Transverse colon (tissue), 4 donors: ENCODE measurements around the gene ABHD16B. TPM values are rescaled to one million over a fixed set of nuclear protein-coding genes. Genes with fewer than 3 reads are reported as not detected.

ENCODE experiments used
- DNase-seq: peaks from one replicate; pipeline ENCODE4 v3.0.0-alpha.2; 2019
- H3K27ac ChIP-seq, 4 donors: fragments of 200-600 bp; sonication (generic); 2 replicates each; pipeline ENCODE4 v1.5.1; 2016 to 2018; ENCODE audit warnings: inconsistent platforms in 4 of 4
- H3K27me3 ChIP-seq: fragments of 200-600 bp; sonication (generic); 2 replicates; pipeline ENCODE4 v1.5.1; 2017; ENCODE audit warnings: inconsistent platforms
- H3K36me3 ChIP-seq, 4 donors: fragments of 200-600 bp; sonication (generic); 2 replicates each; pipeline ENCODE4 v1.5.1; 2017 to 2019; ENCODE audit warnings: inconsistent platforms in 4 of 4
- H3K4me1 ChIP-seq, 4 donors: fragments of 200-600 bp; sonication (generic); 2 replicates each; pipeline ENCODE4 v1.5.1; 2017 to 2020; ENCODE audit warnings: inconsistent platforms in 4 of 4
- H3K4me3 ChIP-seq, 4 donors: fragments of 200-600 bp; sonication (generic); 1 replicate in 1 of 4; 2 replicates in 3 of 4; pipeline versions ENCODE4 v1.5.1 to v1.6.1; 2017 to 2019; ENCODE audit warnings: inconsistent platforms in 4 of 4
- H3K9me3 ChIP-seq, 2 donors: fragments of 200-600 bp; sonication (generic); 2 replicates each; pipeline ENCODE4 v1.5.1; 2017 to 2019; ENCODE audit warnings: inconsistent platforms in 2 of 2
- EP300 ChIP-seq: sonication (generic); formaldehyde crosslinking; IDR thresholded peaks from one replicate; pipeline ENCODE4 v1.6.1; 2017; ENCODE audit warnings: antibody characterized with exemption, low read depth
- POLR2A ChIP-seq: fragments of 450-650 bp; IDR thresholded peaks from one replicate; pipeline ENCODE4 v1.6.1; 2016; ENCODE audit warnings: antibody characterized with exemption, mild to moderate bottlenecking, moderate library complexity
- POLR2AphosphoS5 ChIP-seq, 3 donors: sonication (generic); formaldehyde crosslinking; IDR thresholded peaks; one replicate each; pipeline ENCODE4 v1.6.1; 2016; ENCODE audit warnings: antibody characterized with exemption in 3 of 3
- WGBS, 2 donors: methylation state at CpG; one replicate each; pipeline ENCODE4 v1.1.5; 2018; ENCODE audit warnings: low coverage in 1 of 2; 5-methylcytosine and 5-hydroxymethylcytosine counted together
- in situ Hi-C, 4 donors: fragments of 200-750 bp; cut with MboI; loops; one replicate each; pipeline versions ENCODE4 v1.15.0 to v1.15.1; 2017; ENCODE audit warnings: low sequenced_read_pairs in 3 of 4, low pct_ligation_motif_present in 1 of 4, low pct_unique_long_range_greater_than_20kb in 1 of 4
- intact Hi-C: fragments of 100-400 bp; cut with DNase I; formaldehyde crosslinking; loops from one replicate; pipeline ENCODE4 v1.15.1; 2023; ENCODE audit warnings: low total_unique reads
- total RNA-seq, 4 donors: library from RNA; depleted of rRNA; stranded (reverse); fragments of >200 nt; gene quantifications; one replicate each; pipeline ENCODE4 v1.1.0, GENCODE V29; 2016
- TF ChIP-seq, protein P1 (sequence below), 5 experiments: fragments of 200-600 bp in 3 of 5; fragments of 450-650 bp in 2 of 5; sonication (generic) in 3 of 5; IDR thresholded peaks; 1 replicate in 2 of 5; 2 replicates in 3 of 5; pipeline ENCODE4 v1.5.1; 2016 to 2017; ENCODE audit warnings: antibody characterized with exemption in 5 of 5, inconsistent platforms in 3 of 5, mild to moderate bottlenecking in 2 of 5, moderate library complexity in 1 of 5

Gene ABHD16B
- total RNA-seq, 4 donors from 2014 or later: not detected

DNA sequence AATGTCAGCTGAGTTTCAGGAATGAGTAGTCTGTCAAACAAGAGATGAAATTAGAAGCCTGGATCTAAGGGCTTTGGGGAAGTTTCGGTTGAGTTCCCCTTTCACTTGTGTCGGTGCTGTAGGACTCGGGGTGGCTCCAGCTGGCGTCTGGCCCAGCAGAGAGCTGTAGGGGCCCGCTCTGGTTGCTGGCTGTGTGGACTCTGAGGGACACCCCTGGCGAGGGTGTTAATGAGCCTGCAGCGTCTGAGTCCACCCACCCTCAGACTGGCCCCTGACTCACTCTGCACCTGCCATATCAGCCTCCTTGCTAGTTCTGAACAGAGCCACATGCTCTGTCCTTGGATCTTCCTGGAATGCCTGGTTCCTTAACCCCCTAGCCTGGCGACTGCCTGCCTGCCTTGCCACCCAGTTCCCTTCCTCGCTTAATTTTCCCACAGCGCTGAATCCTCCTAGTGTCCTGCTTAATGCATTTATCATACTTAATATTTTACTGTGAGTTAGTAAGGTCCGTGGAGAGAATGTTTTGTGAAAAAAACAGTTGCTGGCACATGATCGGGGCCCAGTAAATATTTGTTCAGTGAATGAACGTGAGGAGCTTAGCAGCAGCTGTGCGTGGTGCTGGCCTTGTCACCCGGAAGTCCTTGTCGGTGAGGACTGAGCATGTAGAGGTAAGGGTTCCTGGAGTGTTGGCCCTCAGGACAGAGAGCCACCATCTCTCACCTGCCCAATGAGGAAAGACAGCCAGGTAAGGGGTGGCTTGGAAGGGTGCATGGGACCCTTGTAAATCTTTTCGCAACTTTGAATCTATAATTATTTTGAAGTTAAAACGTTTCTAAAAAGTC, 35.2 kb downstream of the ABHD16B start:
- peak overlapping the region; percentile 85 to 94 (median 92) for H3K27ac ChIP-seq
- intact Hi-C loops: no loop called here
- 4 to 10% methylated on average over 7 to 18 of the region's 18 CpGs for WGBS, 2 donors
- no peaks in the 10 kb centered on the region for H3K9me3 ChIP-seq
- DNase-seq: peak; percentile 68
- in situ Hi-C loops: no loop called here
- no peaks in the 10 kb centered on the region for H3K36me3 ChIP-seq
- H3K27me3 ChIP-seq: no peaks in the 10 kb centered on the region
- peaks cover 16 to 49% (median 29%) of the 10 kb centered on the region in 4 donors for H3K4me1 ChIP-seq
- TF ChIP-seq POLR2AphosphoS5 (IDR thresholded peaks at IDR 0.05): peak in 1 of 3 donors; percentile 8
- peak; percentile 59 for TF ChIP-seq POLR2A
- TF ChIP-seq, protein P1, sequence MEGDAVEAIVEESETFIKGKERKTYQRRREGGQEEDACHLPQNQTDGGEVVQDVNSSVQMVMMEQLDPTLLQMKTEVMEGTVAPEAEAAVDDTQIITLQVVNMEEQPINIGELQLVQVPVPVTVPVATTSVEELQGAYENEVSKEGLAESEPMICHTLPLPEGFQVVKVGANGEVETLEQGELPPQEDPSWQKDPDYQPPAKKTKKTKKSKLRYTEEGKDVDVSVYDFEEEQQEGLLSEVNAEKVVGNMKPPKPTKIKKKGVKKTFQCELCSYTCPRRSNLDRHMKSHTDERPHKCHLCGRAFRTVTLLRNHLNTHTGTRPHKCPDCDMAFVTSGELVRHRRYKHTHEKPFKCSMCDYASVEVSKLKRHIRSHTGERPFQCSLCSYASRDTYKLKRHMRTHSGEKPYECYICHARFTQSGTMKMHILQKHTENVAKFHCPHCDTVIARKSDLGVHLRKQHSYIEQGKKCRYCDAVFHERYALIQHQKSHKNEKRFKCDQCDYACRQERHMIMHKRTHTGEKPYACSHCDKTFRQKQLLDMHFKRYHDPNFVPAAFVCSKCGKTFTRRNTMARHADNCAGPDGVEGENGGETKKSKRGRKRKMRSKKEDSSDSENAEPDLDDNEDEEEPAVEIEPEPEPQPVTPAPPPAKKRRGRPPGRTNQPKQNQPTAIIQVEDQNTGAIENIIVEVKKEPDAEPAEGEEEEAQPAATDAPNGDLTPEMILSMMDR (IDR thresholded peaks at IDR 0.05): no peak
- no peak for TF ChIP-seq EP300
- H3K4me3 ChIP-seq: peak overlapping the region in 3 of 4 donors; percentile 73 to 86 (median 82)

DNA sequence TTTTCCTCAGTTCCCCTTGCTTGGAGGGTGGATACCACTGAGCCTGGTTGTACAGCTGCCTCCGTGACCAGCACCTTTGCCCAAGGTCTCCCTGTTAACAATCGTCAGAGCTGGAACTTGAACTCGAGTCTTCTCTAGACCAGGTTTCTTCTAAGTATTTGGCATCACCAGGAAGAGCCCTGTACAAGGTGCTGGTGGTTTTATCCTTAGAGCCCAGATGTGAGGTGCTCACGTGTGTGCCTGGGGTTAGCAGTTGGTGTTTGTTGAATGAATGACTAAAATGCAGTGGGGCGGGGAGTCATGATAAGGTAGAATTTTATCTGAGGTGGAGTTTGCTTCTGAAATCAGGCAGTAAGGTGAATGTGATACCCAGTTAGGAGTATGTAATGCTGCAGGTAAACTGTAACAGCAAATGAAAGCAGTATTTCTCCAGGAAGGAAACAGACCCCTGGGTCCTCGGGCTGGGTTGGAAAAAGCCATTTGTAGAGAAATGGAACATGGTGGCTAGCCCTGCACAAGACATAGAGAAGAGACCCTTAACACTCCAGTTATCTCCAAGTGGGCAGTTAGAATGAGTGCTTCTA, 36.8 kb downstream of the ABHD16B start:
- Histone ChIP-seq H3K4me3 (no peak overlapping the region), H3K27me3 (no peaks in the 10 kb centered on the region), H3K9me3 (no peaks in the 10 kb centered on the region), H3K4me1 (peaks cover 16 to 61% (median 34%) of the 10 kb centered on the region in 4 donors), H3K27ac (no peak overlapping the region), H3K36me3 (no peaks in the 10 kb centered on the region)
- WGBS, 2 donors: 80 to 81% methylated on average over 5 to 6 of the region's 6 CpGs
- no peak for DNase-seq
- no peak for TF ChIP-seq EP300
- TF ChIP-seq, protein P1 (IDR thresholded peaks at IDR 0.05): no peak
- no peak for TF ChIP-seq POLR2A
- no peak for TF ChIP-seq POLR2AphosphoS5 (IDR thresholded peaks at IDR 0.05)
- intact Hi-C loops (no loop called here), in situ Hi-C loops (no loop called here)

DNA sequence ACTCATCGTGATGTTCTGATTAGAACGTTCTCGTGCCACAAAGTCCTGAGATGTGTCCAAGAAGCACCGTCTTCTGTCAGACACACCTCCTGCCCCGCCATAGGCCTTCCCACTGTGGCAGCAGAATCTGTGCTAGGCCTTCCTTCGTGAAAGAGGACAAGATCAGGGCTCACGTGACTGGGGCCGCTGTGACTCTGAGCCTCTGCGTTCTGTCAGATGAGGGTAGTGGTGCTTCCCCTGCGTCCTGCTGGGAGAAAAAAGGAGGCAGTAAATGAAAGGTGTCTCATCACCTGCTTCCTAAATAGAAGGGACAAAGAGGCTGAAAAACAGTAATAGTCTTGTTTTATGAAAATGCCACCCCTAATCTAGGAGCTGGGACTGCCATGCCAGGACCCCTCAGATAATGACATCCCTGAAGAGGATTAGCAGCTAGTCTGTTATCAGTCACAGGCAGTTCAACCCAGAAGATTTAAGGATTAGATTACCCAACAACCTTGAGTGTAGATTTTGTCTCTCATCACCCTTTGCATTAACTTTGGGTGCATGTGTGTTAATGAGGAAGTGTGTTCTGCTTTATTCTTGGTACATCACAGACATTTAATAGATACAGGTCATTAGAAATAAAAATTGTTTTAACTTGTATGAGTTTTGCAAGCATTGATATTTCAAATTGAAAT, 37.7 kb downstream of the ABHD16B start:
- TF ChIP-seq POLR2AphosphoS5 (IDR thresholded peaks at IDR 0.05): no peak
- TF ChIP-seq EP300: no peak
- TF ChIP-seq POLR2A: no peak
- TF ChIP-seq, protein P1 (IDR thresholded peaks at IDR 0.05): no peak
- WGBS, 2 donors: 83 to 87% methylated on average over 3 to 10 of the region's 10 CpGs
- peaks cover 16 to 67% (median 37%) of the 10 kb centered on the region in 4 donors for H3K4me1 ChIP-seq
- DNase-seq: no peak
- in situ Hi-C loops (no loop called here), intact Hi-C loops (no loop called here)
- no peaks in the 10 kb centered on the region for H3K36me3 ChIP-seq
- H3K27me3 ChIP-seq: no peaks in the 10 kb centered on the region
- no peaks in the 10 kb centered on the region for H3K9me3 ChIP-seq
- H3K27ac ChIP-seq: no peak overlapping the region
- no peak overlapping the region for H3K4me3 ChIP-seq

DNA sequence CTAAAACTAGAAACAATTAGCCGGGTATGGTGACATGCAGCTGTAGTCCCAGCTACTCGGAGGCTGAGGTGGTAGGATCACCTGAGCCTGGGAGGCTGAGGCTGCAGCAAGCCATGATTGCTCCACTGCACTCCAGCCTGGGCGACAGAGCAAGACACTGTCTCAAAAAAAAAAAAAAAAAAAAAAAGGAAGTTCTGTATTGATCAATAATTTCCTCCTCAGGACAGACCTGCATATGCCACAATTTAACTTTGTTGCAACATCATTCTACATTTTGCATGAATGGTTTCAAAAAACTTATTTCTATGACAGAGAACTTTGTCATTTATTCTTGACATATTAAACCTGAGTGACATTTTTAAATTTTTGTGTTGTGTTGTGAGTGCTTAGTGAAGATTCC, 39.1 kb downstream of the ABHD16B start:
- H3K36me3 ChIP-seq: no peaks in the 10 kb centered on the region
- WGBS, 2 donors: 78 to 93% methylated on average over 2 to 3 of the region's 3 CpGs
- H3K27ac ChIP-seq: no peak overlapping the region
- H3K4me3 ChIP-seq: no peak overlapping the region
- no peak for TF ChIP-seq POLR2A
- no peak for TF ChIP-seq EP300
- TF ChIP-seq POLR2AphosphoS5 (IDR thresholded peaks at IDR 0.05): no peak
- TF ChIP-seq, protein P1 (IDR thresholded peaks at IDR 0.05): no peak
- no peaks in the 10 kb centered on the region for H3K27me3 ChIP-seq
- in situ Hi-C loops: no loop called here
- no peaks in the 10 kb centered on the region for H3K9me3 ChIP-seq
- no peak for DNase-seq
- intact Hi-C loops: no loop called here
- H3K4me1 ChIP-seq: peaks cover 16 to 66% (median 41%) of the 10 kb centered on the region in 4 donors
